GM20000 (cell line): Measurements from ENCODE around the gene CALN1.

ENCODE experiments used
- DNase-seq: peaks from one replicate; pipeline ENCODE4 v3.0.0; 2012; ENCODE audit warnings: low spot score
- TF ChIP-seq, protein P1 (sequence below): IDR thresholded peaks from 2 replicates; pipeline ENCODE4 v1.5.1; 2012; ENCODE audit warnings: mild to moderate bottlenecking, control low read depth; ENCODE audit errors: extremely low read depth, missing control alignments

The CALN1 gene

DNA sequence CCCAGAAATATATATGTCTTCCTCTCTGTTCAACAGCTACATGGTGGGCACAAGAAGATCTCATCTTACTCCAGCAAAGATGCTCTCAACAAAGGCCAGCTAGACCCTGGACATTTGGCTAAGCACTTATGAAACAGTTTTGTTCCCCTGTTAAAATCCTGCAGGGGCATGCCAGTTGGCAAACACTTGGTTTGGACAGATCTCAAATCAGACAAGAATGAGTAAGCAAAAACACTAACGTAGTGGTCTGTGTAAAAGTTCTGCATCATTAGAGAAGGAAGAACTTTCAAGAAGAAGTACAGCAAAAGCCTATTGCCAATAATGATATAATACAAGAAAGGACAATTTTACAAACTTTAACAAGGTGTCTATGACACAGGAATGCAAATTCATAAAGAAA, 125.6 kb downstream of the CALN1 start:
- TF ChIP-seq, protein P1, sequence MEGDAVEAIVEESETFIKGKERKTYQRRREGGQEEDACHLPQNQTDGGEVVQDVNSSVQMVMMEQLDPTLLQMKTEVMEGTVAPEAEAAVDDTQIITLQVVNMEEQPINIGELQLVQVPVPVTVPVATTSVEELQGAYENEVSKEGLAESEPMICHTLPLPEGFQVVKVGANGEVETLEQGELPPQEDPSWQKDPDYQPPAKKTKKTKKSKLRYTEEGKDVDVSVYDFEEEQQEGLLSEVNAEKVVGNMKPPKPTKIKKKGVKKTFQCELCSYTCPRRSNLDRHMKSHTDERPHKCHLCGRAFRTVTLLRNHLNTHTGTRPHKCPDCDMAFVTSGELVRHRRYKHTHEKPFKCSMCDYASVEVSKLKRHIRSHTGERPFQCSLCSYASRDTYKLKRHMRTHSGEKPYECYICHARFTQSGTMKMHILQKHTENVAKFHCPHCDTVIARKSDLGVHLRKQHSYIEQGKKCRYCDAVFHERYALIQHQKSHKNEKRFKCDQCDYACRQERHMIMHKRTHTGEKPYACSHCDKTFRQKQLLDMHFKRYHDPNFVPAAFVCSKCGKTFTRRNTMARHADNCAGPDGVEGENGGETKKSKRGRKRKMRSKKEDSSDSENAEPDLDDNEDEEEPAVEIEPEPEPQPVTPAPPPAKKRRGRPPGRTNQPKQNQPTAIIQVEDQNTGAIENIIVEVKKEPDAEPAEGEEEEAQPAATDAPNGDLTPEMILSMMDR = no peak
- DNase-seq = no peak

DNA sequence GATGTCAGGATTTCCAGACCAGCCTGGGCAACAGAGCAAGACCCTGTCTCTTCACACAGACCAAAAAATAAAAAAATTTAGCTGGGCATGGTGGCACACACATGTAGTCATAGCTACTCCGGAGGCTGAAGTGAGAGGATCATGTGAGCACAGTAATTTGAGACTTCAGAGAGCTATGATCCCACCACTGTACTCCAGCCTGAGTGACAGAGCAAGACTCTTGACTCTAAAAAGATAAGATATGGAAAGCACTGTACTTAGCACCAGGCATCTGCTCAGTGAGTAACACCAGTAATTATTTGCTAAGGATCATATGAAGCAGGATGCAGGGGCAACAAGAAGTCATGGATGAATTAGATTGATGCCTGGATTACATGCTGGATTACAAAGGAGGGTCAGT, 128.8 kb downstream of the CALN1 start:
- TF ChIP-seq, protein P1 = no peak

DNA sequence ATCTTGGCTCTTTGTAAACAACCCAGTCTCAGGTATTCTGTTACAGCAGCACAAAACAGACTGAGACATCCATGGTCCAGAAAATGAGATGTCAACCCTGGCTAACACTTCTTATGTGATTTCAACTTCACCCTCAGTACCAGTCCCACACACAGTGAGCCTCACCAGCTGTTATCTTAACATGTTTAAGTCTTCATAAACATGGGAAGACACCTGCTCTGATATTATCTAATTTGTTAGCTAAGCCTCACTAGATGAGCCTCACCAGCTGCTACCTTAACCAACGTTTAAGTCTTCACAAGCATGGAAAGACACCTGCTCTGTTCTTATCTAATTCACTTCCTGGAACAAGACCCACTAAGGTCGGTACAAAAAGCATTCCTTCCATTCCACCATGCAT, 130.8 kb downstream of the CALN1 start:
- TF ChIP-seq, protein P1 = no peak
- DNase-seq = no peak

More for the DNA sequence above, 128.8 kb downstream of the CALN1 start:
- DNase-seq = no peak

DNA sequence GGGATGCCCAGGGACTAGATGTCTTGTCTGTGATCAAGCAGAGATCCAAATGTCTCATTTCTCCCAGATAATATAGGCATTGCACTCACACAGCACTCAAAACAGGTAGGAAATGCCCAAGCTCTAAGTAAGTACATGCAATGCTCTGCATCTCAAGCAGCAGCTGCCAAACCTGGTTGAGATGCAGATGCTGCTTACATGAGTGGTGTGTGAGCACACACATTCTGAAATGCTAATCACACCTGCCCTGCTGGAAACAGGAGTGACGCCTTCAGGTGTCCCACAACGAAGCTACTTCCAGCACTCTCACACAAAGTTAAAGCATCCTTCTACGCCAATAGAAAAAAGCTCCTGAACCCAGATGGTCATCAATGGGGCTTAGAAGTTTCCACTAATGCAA, 132.9 kb downstream of the CALN1 start:
- TF ChIP-seq, protein P1 = no peak
- no peak for DNase-seq

DNA sequence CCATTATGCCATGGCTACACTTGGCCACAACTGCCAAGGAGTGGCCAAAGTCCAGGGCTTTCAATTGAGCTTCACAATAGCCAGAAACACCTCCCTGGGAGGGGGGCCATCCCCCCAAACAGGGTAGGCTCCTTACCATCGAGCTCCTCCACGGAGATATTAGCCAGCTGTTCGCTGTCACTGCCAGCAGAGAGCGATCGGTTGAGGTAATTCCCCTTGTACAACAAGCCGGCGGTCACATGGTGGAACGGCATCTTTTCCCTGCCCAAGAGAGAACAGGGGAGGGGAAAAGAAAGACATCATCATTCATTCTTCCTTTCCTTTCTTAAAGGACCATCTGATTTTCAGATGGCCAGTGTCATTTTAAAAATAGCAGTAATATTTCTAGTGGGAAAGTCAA, 133.6 kb downstream of the CALN1 start:
- no peak for DNase-seq
- TF ChIP-seq, protein P1 = no peak

DNA sequence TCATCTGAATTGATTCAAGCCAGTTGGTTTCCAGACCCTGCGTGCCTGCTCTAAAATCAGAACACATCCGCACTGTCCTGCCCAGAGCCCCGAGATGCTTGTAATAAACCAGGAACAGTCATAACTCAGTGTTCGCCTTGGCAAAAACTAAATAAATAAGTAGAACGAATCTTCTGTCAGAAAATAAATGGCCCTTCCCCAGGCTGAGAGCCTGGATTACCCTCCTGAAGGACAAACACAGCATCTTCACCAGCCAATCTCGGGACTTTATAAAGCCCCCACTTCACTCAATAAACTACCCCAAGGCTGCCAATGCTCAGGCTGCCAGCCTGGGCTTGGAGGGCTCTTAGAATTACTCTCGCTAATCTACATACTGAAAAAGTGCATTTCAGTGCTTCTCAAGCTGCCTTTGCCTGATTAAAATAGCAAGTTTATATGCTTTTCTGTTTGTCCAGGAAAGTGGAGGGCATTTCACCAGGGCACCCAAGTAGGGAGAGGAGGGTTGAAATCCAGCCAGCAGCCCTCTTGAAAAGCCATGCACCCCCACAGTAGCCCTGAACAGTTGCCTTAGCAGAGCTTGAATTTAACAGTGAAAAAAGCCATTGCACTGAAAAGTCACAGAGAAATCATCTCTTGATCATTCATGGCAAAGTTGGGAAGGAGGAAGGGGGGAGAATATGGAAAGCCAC, 136.6 kb downstream of the CALN1 start:
- TF ChIP-seq, protein P1 = no peak
- DNase-seq = no peak

DNA sequence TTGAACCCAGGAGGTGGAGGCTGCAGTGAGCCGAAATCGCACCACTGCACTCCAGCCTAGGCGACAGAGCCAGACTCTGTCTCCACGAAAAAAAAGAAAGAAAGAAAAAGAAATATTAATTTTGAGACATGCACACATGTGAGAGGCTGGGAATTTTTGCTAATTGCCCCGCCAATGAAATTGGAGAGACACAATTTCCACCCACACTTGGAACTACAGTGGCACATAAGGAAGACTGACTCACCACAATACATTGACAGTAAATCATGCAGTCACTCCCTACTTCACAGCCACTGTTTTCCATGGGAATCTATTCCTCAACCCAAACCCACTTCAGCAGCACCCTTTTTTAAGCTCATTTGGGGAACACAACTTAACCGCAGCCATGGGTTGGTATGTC, 139.7 kb downstream of the CALN1 start:
- TF ChIP-seq, protein P1 = no peak
- no peak for DNase-seq
